ENCODE data around the gene PLSCR5. TPM values are rescaled to one million over a fixed set of nuclear protein-coding genes. Genes with fewer than 3 reads are reported as not detected.

Gene PLSCR5
- total RNA-seq, 1 donor, result not detected

- DNase-seq (ENCODE audit: low read depth), result peak; percentile 36
- H3K4me3 ChIP-seq (ENCODE audit: low read depth, low read length), result no peak overlapping the region
- TF ChIP-seq, protein P1, sequence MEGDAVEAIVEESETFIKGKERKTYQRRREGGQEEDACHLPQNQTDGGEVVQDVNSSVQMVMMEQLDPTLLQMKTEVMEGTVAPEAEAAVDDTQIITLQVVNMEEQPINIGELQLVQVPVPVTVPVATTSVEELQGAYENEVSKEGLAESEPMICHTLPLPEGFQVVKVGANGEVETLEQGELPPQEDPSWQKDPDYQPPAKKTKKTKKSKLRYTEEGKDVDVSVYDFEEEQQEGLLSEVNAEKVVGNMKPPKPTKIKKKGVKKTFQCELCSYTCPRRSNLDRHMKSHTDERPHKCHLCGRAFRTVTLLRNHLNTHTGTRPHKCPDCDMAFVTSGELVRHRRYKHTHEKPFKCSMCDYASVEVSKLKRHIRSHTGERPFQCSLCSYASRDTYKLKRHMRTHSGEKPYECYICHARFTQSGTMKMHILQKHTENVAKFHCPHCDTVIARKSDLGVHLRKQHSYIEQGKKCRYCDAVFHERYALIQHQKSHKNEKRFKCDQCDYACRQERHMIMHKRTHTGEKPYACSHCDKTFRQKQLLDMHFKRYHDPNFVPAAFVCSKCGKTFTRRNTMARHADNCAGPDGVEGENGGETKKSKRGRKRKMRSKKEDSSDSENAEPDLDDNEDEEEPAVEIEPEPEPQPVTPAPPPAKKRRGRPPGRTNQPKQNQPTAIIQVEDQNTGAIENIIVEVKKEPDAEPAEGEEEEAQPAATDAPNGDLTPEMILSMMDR (IDR thresholded peaks at IDR 0.05; ENCODE audit: insufficient read depth, low read depth, low read length), result no peak
Measured at GRCh38 chr3:146536681-146537080, 68.5 kb downstream of the PLSCR5 start.

Small RNA genes lying within 50 kb of the gene (small RNA-seq; reads per million reads assigned to genes)
- gene RNU6-428P, result not detected

Other genes starting within 250 kb of the PLSCR5 start
- gene PLSCR2, start 135.8 kb downstream of the PLSCR5 start, total RNA-seq, result 0.43 TPM in 1 of 2 replicates, not detected in the other
- gene PLSCR1, start 60.7 kb downstream of the PLSCR5 start, total RNA-seq, result 32.2 and 34.5 TPM in 2 replicates